Gastrocnemius medialis (tissue), 4 donors: ENCODE data around the gene PACSIN1.

ENCODE experiments used
- CTCF ChIP-seq, 5 experiments: fragments of 450-650 bp in 3 of 5; fragments of 200-600 bp in 2 of 5; sonication (generic) in 2 of 5; IDR thresholded peaks in 4 of 5; conservative IDR thresholded peaks in 1 of 5; 1 replicate in 4 of 5; 2 replicates in 1 of 5; pipeline ENCODE4 v1.5.1; 2016 to 2019; ENCODE audit warnings: antibody characterized with exemption in 5 of 5, mild to moderate bottlenecking in 3 of 5, moderate library complexity in 3 of 5
- POLR2A ChIP-seq, 2 donors: fragments of 450-650 bp; IDR thresholded peaks; one replicate each; pipeline ENCODE4 v1.6.1; 2017; ENCODE audit warnings: antibody characterized with exemption in 2 of 2, mild to moderate bottlenecking in 2 of 2, moderate library complexity in 2 of 2

GRCh38 chr6:34574647-34575293, 108.9 kb downstream of the PACSIN1 start:
- TF ChIP-seq POLR2A (IDR thresholded peaks at IDR 0.05) (no peak), CTCF (IDR thresholded peaks at IDR 0.05 in 4 of 5, conservative IDR thresholded peaks at IDR 0.05 in 1 of 5) (no peak)
